ENCODE data around the gene ARID1B.

DNA sequence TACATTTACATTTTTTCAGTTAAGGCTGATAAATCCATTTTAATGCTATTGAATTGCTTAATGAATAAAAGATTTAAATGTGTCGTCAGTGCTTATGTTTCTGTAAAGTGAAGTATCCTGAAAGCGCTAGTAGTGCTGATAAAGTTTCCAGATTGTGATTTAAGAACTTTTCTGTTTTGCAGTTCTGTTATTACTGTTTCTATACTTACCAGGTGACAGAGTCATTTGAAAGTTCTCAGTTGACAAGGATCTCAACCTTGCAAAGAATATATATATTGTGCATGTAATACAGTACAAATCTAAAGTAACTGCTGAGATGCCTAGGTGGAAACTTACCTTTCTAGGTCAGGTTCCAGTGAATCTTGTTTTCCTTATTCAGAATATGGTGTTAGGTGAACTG, 201.8 kb downstream of the ARID1B start:
- TF ChIP-seq, protein P1, sequence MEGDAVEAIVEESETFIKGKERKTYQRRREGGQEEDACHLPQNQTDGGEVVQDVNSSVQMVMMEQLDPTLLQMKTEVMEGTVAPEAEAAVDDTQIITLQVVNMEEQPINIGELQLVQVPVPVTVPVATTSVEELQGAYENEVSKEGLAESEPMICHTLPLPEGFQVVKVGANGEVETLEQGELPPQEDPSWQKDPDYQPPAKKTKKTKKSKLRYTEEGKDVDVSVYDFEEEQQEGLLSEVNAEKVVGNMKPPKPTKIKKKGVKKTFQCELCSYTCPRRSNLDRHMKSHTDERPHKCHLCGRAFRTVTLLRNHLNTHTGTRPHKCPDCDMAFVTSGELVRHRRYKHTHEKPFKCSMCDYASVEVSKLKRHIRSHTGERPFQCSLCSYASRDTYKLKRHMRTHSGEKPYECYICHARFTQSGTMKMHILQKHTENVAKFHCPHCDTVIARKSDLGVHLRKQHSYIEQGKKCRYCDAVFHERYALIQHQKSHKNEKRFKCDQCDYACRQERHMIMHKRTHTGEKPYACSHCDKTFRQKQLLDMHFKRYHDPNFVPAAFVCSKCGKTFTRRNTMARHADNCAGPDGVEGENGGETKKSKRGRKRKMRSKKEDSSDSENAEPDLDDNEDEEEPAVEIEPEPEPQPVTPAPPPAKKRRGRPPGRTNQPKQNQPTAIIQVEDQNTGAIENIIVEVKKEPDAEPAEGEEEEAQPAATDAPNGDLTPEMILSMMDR (conservative IDR thresholded peaks at IDR 0.05): no peak
- TF ChIP-seq EZH2 (IDR thresholded peaks at IDR 0.05; ENCODE audit: low read depth): no peak

Measured in PC-9 (cell line).